ENCODE data around the gene ROS1.

DNA sequence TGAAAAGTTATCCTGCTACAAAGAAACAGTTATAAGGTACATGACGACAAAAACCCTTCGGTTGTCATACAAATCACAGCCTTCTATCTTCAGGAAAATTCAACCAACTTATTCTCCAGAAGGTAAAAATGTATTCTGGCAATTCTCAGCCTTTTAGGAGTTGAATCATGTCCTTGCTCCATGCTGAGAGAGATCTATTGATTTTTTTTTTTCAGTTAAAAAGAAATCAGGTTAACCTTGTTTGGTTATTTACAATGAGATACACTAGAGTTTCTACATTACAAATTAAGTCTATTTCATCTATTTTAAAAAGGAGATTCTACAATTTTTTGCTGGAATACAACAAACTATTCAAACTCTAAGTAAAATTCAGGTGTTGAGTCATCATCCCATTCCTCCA, 45.4 kb downstream of the ROS1 start:
- TF ChIP-seq YY1 (IDR thresholded peaks at IDR 0.05; ENCODE audit: insufficient read depth, insufficient read length) (no peak), ZNF274 (IDR thresholded peaks at IDR 0.05; ENCODE audit: low read depth, low read length) (no peak), SUZ12 (IDR thresholded peaks at IDR 0.05; ENCODE audit: extremely low read depth, insufficient read depth, insufficient read length) (no peak)

Data from NT2/D1 (cell line).